HG03457 (cell line): ENCODE measurements around the gene DGKH.
"Not testable (repeated sequence)": the region's sequence is repeated elsewhere in the genome, so short reads cannot be mapped to it uniquely, and the experiment has no call there.

Experiments
- ATAC-seq: cut with Tn5 transposase; IDR thresholded peaks from one replicate; pipeline ENCODE4 v1.9.1; 2021; ENCODE audit warnings: moderate number of reproducible peaks; ENCODE audit not compliant: unreplicated experiment

The DGKH gene

DNA sequence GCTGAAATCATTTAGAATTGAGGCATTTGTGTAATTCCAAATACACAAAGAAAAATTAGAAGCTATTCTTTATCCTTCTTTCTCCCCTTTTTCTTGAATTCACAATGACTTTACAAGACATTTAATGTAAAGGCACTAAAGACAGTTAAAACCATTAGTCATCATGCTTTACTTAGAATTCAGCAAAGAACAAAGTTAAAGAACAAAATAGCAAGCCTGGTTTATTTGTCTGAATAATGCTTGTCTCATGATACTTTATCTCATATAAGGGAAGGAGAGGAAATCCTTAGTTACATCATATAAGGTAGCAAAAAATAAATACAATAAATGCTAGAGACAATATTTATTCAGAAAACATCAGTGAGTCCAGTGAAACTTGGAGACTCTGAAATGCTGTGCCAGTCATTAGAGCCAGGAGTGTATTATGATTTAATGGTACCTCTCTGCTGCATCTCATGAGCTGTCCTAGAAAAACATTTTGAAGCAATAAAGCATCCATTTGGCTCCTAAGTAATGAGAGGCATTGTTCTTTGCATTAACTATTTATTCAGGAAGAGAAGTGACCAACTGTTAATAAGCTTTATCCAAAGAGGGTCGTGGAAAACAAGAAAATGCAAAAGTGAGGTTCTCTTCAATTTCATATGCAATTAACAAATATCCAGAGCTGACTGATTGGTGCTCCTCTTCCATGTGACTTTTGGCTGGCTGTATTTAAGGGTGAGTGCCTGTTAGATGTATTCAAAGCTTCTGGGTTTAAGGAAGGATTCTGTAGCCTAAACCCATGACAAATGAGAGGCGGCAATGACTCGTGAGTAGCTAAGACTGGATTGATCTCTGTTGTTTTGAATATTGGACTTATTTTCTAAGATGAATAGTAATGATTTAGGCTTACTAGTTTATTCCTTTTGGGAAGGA lies 105.0 kb downstream of the DGKH start:
- ATAC-seq = no peak

GRCh38 chr13:42155251-42155650 lies 106.8 kb downstream of the DGKH start:
- ATAC-seq = no peak

- not testable (repeated sequence) for ATAC-seq
Observed at GRCh38 chr13:42163338-42163737, 114.9 kb downstream of the DGKH start.

DNA sequence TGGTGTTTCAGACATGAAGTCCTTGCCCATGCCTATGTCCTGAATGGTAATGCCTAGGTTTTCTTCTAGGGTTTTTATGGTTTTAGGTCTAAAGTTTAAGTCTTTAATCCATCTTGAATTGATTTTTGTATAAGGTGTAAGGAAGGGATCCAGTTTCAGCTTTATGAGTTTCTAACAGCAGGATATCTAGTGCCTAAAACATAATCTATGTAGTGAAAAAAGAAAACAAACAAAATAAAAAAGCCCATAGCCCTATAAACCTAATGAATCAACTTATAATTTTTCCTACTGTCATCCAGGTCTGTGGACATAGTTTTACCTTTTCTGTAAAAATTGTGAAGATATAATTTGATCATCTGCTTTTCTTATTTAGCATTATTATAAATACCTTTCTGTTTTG lies 115.5 kb downstream of the DGKH start:
- not testable (repeated sequence) for ATAC-seq

- ATAC-seq = no peak
Observed at GRCh38 chr13:42164557-42165125, 116.2 kb downstream of the DGKH start.

DNA sequence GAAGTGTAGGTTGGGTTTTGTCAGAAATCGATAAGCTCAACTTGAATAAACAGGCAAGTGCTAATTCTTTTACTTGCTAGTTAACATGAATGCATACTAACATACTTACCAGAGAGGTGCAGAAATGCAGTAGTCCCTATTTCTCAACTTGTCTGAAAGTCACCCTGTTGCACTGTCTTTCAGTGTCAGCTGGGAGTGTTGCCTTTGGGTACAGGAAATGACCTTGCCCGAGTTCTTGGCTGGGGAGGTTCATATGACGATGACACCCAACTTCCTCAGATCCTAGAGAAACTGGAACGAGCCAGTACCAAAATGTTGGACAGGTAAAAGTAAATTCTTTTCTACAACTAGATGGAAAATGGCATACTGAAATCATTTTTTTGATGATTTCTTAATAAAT lies 120.0 kb downstream of the DGKH start:
- no peak for ATAC-seq

DNA sequence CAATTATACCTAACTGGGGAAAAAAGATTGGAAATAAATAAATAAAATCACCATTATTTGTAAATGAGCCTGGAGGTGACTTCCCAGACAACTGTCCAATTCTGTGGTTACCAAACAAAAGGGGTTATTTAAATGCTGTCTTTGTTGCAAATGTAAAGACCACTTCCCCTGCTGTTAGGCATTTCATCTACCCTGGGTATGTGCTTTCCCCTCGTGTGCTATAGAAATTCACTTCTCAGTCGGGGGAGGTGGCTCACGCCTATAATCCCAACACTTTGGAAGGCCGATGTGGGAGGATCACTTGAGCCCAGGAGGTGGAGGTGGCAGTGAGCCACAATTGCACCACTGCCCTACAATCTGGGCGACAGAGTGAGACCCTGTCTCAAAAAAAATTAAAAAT lies 121.6 kb downstream of the DGKH start:
- no peak for ATAC-seq

- ATAC-seq = no peak
Observed at GRCh38 chr13:42173789-42174343, 125.4 kb downstream of the DGKH start.

DNA sequence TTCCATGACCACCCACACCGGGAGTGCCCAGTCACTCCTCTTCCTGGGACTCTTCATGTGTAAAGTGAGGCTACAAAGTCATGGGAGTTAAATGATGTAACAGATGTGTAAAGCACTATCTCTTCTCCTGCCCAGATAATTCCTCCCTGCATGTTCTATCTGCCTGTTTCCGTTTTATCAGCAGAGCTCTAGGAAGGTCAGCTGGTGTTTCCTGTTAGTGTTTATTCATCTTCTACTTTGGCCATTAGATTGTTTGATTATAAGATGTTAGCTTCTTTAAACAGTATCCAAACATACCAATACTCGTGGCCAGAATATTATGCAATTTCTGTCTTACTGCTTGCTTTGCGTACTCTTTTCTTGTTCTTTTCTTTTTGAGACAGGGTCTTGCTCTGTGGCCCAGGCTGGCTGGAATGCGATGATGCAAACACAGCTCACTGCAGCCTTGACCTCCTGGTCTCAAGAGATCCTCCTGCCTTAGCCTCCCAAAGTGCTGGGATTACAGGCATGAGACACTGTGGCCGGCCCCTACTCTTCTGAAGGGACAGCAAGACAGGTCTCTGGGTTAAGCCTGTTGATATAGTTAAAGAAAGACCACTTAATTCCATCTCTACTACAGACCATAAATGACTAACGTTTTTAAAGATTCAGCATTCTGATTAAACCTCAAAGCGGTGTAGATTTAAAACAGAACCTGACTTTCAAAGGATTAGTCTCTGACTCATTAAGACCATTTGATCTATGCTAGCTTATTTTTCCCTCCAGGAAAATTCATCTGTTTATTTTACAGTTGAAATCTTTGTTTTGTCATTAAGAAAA lies 126.1 kb downstream of the DGKH start:
- no peak for ATAC-seq

GRCh38 chr13:42176294-42176693 lies 127.8 kb downstream of the DGKH start:
- ATAC-seq = no peak

GRCh38 chr13:42177189-42177588 lies 128.7 kb downstream of the DGKH start:
- ATAC-seq = no peak

DNA sequence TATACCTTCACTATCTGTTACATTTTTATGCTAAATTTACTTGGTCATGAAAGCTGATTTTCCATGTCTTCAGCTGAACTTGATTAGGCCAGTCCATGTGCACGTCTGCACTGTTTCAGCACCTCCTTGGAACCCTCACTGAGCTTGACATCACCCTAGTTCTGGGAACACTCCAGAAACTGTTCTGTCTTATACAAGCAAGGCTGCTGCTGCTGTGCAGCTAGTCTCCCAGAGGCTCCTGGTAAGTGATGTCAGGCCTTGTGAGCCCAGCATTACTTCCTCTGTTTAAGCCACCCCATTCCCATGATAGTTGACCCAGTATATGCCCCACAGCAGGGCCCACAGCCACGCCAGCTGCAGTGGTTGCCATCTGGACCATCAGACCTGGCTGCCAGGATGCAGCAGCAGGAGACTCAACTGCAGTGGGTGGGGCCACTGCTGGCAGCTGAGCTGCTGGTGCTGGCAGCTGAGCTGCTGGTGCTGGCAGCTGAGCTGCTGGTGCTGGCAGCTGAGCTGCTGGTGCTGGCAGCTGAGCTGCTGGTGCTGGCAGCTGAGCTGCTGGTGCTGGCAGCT lies 133.0 kb downstream of the DGKH start:
- no peak for ATAC-seq

DNA sequence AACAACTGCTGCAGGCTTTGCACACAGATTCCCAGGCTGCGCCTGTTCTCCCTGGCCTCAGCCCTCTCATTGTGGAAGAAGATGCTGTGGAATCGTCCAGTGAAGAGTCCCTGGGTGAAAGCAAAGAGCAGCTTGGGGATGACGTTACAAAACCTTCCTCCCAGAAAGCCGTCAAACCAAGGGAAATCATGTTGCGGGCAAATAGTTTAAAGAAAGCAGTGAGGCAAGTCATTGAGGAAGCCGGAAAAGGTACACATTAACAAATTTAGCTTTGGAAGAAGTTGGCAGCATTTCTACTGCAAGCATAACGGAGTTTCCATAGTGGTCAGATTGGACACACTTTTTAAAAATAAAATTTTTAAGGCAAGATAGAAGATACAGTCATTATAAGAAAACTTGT lies 140.6 kb downstream of the DGKH start:
- no peak for ATAC-seq

DNA sequence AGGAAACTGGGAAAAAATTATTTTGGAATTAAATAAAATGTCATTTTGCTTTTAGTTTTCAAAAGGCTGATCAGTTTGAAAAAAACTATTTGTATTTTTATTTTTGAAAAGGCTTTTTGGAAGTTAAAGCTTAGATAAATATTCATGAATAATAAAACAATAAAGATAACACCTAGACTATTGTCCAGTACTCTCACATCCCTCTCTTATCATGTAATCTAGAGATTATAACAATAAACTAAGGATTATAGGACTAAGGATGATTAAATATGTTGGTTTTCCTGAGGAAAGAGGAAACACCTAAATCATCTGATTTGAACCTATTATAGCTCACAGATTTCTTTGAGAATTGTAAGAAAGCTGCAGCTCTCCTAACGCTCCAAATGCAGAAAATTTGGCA lies 142.1 kb downstream of the DGKH start:
- no peak for ATAC-seq

GRCh38 chr13:42211704-42212464 lies 163.4 kb downstream of the DGKH start:
- ATAC-seq = no peak

GRCh38 chr13:42214446-42214845 lies 166.0 kb downstream of the DGKH start:
- ATAC-seq = no peak

- ATAC-seq = no peak
Observed at GRCh38 chr13:42215578-42216421, 167.4 kb downstream of the DGKH start.

DNA sequence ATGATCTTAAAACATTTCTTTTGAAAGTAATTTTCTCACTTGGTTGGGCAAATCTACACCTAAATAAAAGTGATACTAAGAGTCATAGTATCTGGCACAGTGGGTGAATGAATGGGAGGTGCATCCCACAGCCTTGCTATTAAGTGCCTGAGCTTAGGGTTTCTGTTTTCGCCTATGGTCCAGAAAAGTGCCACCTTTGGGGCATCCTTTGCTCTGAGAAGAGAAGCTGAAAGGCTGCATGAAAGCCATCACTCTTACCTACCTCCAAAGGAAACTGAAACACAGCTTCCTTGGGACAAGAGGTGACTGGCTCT lies 167.9 kb downstream of the DGKH start:
- ATAC-seq = no peak

DNA sequence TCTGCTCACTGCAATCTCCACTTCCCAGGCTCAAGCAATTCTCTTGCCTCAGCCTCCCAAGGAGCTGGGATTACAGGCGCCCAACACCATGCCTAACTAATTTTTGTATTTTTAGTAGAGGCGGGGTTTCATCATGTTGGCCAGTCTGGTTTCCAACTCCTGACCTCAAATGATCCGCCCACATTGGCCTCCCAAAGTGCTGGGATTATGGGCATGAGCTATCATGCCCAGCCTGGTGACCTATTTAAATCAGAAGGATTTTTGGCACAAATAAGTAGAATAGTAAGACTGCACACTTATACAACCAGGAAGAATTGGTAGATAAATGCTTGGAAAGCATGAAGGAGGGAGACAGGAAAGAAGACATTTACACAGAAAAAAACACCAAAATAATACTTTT lies 170.1 kb downstream of the DGKH start:
- no peak for ATAC-seq

- ATAC-seq = no peak
Observed at GRCh38 chr13:42219051-42219450, 170.6 kb downstream of the DGKH start.
